D721Med (cell line): ENCODE measurements around the gene FMN1.

Source experiments
- DNase-seq: peaks from one replicate; pipeline ENCODE4 v3.0.0; 2011; ENCODE audit warnings: low spot score; ENCODE audit not compliant: insufficient read length
- FAIRE-seq: peaks from 2 replicates; lab custom pipeline; 2011; peaks lifted over from hg19 to GRCh38; lab: Jason Lieb, UNC
- TF ChIP-seq, protein P1 (sequence below): IDR thresholded peaks from 2 replicates; pipeline ENCODE4 v1.5.1; 2012; ENCODE audit warnings: mild to moderate bottlenecking, control low read depth; ENCODE audit not compliant: insufficient read depth; ENCODE audit errors: missing control alignments

The FMN1 gene

DNA sequence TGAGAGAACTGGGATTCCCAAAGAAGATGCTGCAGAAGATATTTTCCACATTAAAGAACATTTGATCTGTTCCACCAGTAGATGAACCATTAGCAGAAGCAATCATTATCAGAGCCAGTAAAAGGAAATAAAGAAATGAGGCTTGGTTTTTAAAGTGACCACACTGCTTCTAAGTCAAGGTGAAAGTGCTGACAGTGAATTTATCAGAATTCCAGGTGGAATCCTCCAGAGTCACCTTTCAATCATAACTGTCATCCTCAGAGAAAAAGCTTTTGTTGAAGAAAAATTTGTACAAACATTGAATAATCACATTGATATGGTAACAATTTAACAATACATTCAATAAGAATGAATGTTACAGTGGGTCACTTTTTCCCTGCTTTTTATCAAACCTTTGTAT is 376.9 kb downstream of the FMN1 start:
- no peak for DNase-seq
- TF ChIP-seq, protein P1, sequence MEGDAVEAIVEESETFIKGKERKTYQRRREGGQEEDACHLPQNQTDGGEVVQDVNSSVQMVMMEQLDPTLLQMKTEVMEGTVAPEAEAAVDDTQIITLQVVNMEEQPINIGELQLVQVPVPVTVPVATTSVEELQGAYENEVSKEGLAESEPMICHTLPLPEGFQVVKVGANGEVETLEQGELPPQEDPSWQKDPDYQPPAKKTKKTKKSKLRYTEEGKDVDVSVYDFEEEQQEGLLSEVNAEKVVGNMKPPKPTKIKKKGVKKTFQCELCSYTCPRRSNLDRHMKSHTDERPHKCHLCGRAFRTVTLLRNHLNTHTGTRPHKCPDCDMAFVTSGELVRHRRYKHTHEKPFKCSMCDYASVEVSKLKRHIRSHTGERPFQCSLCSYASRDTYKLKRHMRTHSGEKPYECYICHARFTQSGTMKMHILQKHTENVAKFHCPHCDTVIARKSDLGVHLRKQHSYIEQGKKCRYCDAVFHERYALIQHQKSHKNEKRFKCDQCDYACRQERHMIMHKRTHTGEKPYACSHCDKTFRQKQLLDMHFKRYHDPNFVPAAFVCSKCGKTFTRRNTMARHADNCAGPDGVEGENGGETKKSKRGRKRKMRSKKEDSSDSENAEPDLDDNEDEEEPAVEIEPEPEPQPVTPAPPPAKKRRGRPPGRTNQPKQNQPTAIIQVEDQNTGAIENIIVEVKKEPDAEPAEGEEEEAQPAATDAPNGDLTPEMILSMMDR = no peak
- no peak for FAIRE-seq

DNA sequence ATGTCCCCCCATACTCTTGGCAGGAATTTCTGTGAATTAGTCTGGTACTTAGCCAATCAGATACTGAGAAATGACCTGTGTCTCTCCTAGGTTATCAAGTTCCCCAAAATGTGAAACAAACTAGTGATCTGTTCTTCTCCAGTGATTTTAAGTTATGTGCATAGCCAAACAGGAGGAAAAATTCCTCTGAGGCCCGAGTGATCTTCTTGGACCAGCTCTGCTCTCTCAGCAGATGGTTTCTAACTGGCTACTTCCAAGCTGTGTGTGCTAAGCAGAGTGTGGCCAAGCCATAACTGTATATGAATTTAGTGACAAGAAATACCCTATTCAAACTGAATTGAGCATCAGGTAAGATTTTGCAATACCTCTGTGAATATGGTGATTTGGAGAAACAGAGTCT is 387.2 kb downstream of the FMN1 start:
- TF ChIP-seq, protein P1 = no peak
- FAIRE-seq (no peak), DNase-seq (no peak)

DNA sequence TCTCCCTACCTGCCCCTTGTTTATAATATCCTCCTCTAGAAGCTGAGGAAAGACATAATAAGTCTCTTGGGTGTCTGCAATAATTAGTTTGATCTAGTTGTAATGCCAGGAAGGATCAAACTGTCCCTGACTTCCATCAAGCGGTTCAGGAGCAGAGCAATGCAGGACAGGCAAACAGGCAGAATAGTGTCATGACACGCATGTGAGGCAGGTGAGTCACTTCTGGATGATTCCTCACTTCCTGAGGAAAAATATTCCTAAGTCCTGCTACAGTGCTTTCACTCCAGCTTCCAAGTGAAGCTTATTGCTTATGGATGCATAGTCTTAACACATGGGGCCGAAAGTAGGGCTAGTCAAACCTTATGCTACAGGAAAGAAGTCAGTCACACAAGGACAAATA is 390.9 kb downstream of the FMN1 start:
- no peak for DNase-seq
- TF ChIP-seq, protein P1 = no peak
- FAIRE-seq = no peak

DNA sequence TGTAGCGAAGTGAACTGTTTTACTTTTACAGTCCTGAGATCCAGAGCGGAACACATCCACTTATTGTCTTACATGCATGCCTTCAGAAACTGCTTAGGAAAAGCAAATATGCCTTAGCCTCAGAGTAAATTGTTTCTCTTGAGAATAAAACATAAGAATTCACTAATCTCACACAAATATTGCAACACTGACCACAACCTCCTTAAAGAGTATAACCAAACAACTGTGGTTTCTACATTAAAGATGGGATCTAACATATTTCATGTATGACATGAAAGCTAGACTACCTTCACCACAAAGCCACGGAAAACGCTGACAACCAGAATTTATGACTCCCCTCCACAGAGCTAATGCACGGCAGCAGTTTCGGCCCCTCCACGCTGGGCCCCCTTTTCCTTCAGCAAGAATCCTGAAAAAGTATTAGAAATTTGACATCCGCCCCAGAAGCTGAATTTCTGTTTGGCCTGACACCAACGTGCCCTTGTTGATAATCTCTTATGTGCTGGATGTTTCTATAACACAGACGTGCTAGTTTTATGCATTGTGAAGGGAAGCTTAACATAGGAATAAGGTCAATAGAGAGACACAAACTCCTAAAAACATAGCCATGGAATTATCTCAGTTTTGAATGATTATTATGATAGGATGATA is 392.1 kb downstream of the FMN1 start:
- DNase-seq = no peak
- FAIRE-seq = no peak
- TF ChIP-seq, protein P1 = no peak

DNA sequence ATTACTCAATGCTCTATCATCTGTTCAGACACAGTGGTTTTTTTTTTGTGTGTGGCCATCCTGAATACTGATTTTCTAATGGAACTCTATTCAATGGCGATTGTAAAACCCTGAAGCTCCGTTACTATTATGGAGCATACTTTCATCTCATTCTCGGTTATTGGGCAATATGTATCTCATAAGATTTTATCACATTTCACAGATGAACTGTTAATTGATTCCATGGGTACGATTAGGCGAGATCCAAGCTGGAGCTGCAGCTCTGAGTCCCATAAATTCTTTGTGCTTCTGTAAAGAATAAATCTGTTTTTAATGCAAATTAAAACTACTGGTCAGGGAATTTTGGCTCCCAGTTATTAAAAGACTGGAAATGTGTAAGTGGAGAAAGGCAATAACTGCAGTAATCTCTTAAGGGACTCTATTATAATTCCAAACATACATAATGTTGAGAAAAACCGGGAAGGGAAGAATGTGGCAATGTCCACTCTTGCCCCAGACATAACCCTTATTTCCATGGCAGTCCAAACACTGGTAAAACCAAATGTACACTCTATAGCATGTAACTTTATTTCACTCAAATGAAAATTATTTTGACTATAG is 394.5 kb downstream of the FMN1 start:
- FAIRE-seq (no peak), DNase-seq (no peak)
- TF ChIP-seq, protein P1 = no peak

DNA sequence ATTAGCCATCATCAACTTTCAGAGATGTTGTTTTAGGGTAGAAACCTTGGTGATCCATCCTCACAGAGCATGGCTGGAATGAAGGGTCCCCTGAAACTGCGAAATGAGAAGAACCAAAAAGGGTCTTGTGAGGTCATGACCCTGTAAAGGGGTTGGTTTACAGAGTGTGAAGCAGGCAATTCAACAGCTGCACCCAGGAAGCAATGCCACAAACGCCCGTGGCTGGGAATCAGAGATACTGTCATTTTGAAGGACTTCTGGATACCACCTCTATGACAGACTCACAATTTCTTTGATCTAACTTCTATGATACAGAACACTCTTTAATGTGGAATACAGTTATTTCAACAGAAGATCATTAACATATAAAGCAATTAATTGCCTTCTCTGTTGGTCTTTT is 397.7 kb downstream of the FMN1 start:
- FAIRE-seq (no peak), DNase-seq (no peak)
- TF ChIP-seq, protein P1 = no peak

DNA sequence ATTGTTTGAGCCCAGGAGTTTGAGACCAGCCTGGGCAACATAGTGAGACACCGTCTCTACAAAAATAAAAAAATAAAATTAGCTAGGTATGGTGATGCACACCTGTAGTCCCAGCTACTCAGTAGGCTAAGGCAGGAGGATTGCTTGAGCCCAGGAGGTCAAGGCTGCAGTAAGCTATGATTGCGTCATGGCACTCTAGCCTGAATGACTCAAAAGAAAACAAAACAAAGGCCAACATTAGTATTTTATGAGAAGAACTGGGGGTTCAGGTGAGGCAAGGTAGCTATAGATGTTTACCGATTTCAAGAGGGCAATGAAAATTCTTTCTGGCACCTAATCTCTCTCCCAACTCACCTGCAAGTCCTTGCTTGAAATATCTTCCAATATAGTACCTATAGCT is 399.5 kb downstream of the FMN1 start:
- DNase-seq (no peak), FAIRE-seq (no peak)
- TF ChIP-seq, protein P1 = no peak
